Ectodermal cell (in vitro differentiated cells): ENCODE results near the gene C1QTNF2.

Experiments
- H3K27ac ChIP-seq: 2 replicates; pipeline ENCODE4 v1.7.0; 2013; ENCODE audit warnings: mild to moderate bottlenecking, low read depth, low read length; ENCODE audit not compliant: insufficient read depth, poor library complexity, severe bottlenecking
- H3K27me3 ChIP-seq: 2 replicates; pipeline ENCODE4 v1.7.0; 2013; ENCODE audit warnings: mild to moderate bottlenecking, low read length; ENCODE audit not compliant: insufficient read depth, control insufficient read depth, poor library complexity, severe bottlenecking
- H3K36me3 ChIP-seq: one replicate; pipeline ENCODE4 v1.7.0; 2013; ENCODE audit warnings: low read length; ENCODE audit not compliant: control insufficient read depth, insufficient read depth
- H3K4me1 ChIP-seq: one replicate; pipeline ENCODE4 v1.7.0; 2013; ENCODE audit warnings: low read length; ENCODE audit not compliant: control insufficient read depth, insufficient read depth
- H3K4me3 ChIP-seq: 2 replicates; pipeline ENCODE4 v1.7.0; 2013; ENCODE audit warnings: low read depth, low read length, control low read depth; ENCODE audit not compliant: insufficient read depth
- H3K9me3 ChIP-seq: 2 replicates; pipeline ENCODE4 v1.7.0; 2013; ENCODE audit warnings: mild to moderate bottlenecking, low read length, moderate library complexity; ENCODE audit not compliant: control insufficient read depth
- WGBS, 2 experiments: methylation state at CpG; one replicate each; pipeline ENCODE4 v1.1.7; 2013; ENCODE audit warnings: missing lambda C conversion rate in 2 of 2; 5-methylcytosine and 5-hydroxymethylcytosine counted together

C1QTNF2 gene

GRCh38 chr5:160375701-160376100 is 5.3 kb upstream of the C1QTNF2 start:
- no peaks in the 10 kb centered on the region for H3K36me3 ChIP-seq
- no peaks in the 10 kb centered on the region for H3K4me1 ChIP-seq
- peaks cover 18% of the 10 kb centered on the region for H3K27me3 ChIP-seq
- H3K27ac ChIP-seq, result no peak overlapping the region
- no peak overlapping the region for H3K4me3 ChIP-seq
- WGBS, 2 experiments, result 89 to 98% methylated on average over 2 of the region's 2 CpGs
- peaks cover 2% of the 10 kb centered on the region for H3K9me3 ChIP-seq

- H3K4me3 ChIP-seq, result no peak overlapping the region
- peaks cover 24% of the 10 kb centered on the region for H3K27me3 ChIP-seq
- H3K4me1 ChIP-seq, result no peaks in the 10 kb centered on the region
- H3K9me3 ChIP-seq, result peaks cover 2% of the 10 kb centered on the region
- no peak overlapping the region for H3K27ac ChIP-seq
- no peaks in the 10 kb centered on the region for H3K36me3 ChIP-seq
Measured at GRCh38 chr5:160375166-160375565, 4.7 kb upstream of the C1QTNF2 start.

GRCh38 chr5:160371294-160371693 is 868 bp upstream of the C1QTNF2 start:
- H3K27me3 ChIP-seq, result peaks cover 37% of the 10 kb centered on the region
- H3K4me1 ChIP-seq, result no peaks in the 10 kb centered on the region
- peaks cover 2% of the 10 kb centered on the region for H3K9me3 ChIP-seq
- no peak overlapping the region for H3K4me3 ChIP-seq
- H3K36me3 ChIP-seq, result no peaks in the 10 kb centered on the region
- H3K27ac ChIP-seq, result no peak overlapping the region

GRCh38 chr5:160370713-160371034 is 248 bp upstream of the C1QTNF2 start:
- H3K4me1 ChIP-seq, result no peaks in the 10 kb centered on the region
- peaks cover 37% of the 10 kb centered on the region for H3K27me3 ChIP-seq
- H3K36me3 ChIP-seq, result no peaks in the 10 kb centered on the region
- H3K27ac ChIP-seq, result no peak overlapping the region
- H3K4me3 ChIP-seq, result peak overlapping the region; percentile 51
- WGBS, 2 experiments, result 63 to 64% methylated on average over 12 of the region's 12 CpGs
- peaks cover 2% of the 10 kb centered on the region for H3K9me3 ChIP-seq

- 95 to 99% methylated on average over 3 of the region's 3 CpGs for WGBS, 2 experiments
- Histone ChIP-seq H3K4me3 (no peak overlapping the region), H3K27ac (no peak overlapping the region), H3K27me3 (peaks cover 34% of the 10 kb centered on the region), H3K36me3 (no peaks in the 10 kb centered on the region), H3K9me3 (peaks cover under 1% of the 10 kb centered on the region), H3K4me1 (peaks cover 7% of the 10 kb centered on the region)
Measured at GRCh38 chr5:160367885-160368284, 2.5 kb downstream of the C1QTNF2 start.

- H3K4me3 ChIP-seq, result no peak overlapping the region
- H3K27ac ChIP-seq, result no peak overlapping the region
- H3K9me3 ChIP-seq, result no peaks in the 10 kb centered on the region
- peaks cover 9% of the 10 kb centered on the region for H3K4me1 ChIP-seq
- no peaks in the 10 kb centered on the region for H3K36me3 ChIP-seq
- 70 to 82% methylated on average over 2 of the region's 2 CpGs for WGBS, 2 experiments
- peaks cover 34% of the 10 kb centered on the region for H3K27me3 ChIP-seq
Measured at GRCh38 chr5:160367261-160367660, 3.2 kb downstream of the C1QTNF2 start.

- H3K4me1 ChIP-seq, result peaks cover 9% of the 10 kb centered on the region
- 91 to 92% methylated on average over 2 of the region's 2 CpGs for WGBS, 2 experiments
- no peaks in the 10 kb centered on the region for H3K9me3 ChIP-seq
- no peaks in the 10 kb centered on the region for H3K36me3 ChIP-seq
- no peak overlapping the region for H3K4me3 ChIP-seq
- peaks cover 24% of the 10 kb centered on the region for H3K27me3 ChIP-seq
- no peak overlapping the region for H3K27ac ChIP-seq
Measured at GRCh38 chr5:160366230-160366629, 4.2 kb downstream of the C1QTNF2 start.

- Histone ChIP-seq H3K36me3 (no peaks in the 10 kb centered on the region), H3K27ac (peak overlapping the region; percentile 23), H3K27me3 (peaks cover under 1% of the 10 kb centered on the region), H3K9me3 (no peaks in the 10 kb centered on the region), H3K4me3 (no peak overlapping the region), H3K4me1 (peaks cover 9% of the 10 kb centered on the region)
- WGBS, 2 experiments, result 64 to 66% methylated on average over 13 of the region's 13 CpGs
Measured at GRCh38 chr5:160363660-160364395, 6.6 kb downstream of the C1QTNF2 start.

- peaks cover 9% of the 10 kb centered on the region for H3K4me1 ChIP-seq
- H3K27me3 ChIP-seq, result no peaks in the 10 kb centered on the region
- 90 to 93% methylated on average over 3 of the region's 3 CpGs for WGBS, 2 experiments
- no peaks in the 10 kb centered on the region for H3K36me3 ChIP-seq
- peak overlapping the region; percentile 23 for H3K27ac ChIP-seq
- no peak overlapping the region for H3K4me3 ChIP-seq
- H3K9me3 ChIP-seq, result no peaks in the 10 kb centered on the region
Measured at GRCh38 chr5:160363211-160363610, 7.2 kb downstream of the C1QTNF2 start.

GRCh38 chr5:160361624-160362228 is 8.7 kb downstream of the C1QTNF2 start:
- Histone ChIP-seq H3K27me3 (no peaks in the 10 kb centered on the region), H3K9me3 (no peaks in the 10 kb centered on the region), H3K4me1 (peaks cover 15% of the 10 kb centered on the region), H3K4me3 (no peak overlapping the region), H3K27ac (no peak overlapping the region), H3K36me3 (no peaks in the 10 kb centered on the region)
- WGBS, 2 experiments, result 94% methylated on average over 9 of the region's 9 CpGs
